ENCODE measurements around the gene ACVR1B. TPM values are rescaled to one million over a fixed set of nuclear protein-coding genes. Genes with fewer than 3 reads are reported as not detected.

Gene ACVR1B
- polyA plus RNA-seq, 4 donors = 11.6 to 75.8 (median 21.4) TPM

- Histone ChIP-seq H3K9me3 (ENCODE audit: control insufficient read depth in 2 of 2, insufficient read depth in 1 of 2, low read depth in 1 of 2, low read length in 1 of 2) (no peaks in the 10 kb centered on the region), H3K27ac (ENCODE audit: low read depth in 1 of 3, low read length in 2 of 3) (peak overlapping the region in 2 of 3 donors; percentile 49 to 88), H3K27me3 (ENCODE audit: control insufficient read depth in 3 of 3, insufficient read depth in 3 of 3, low read length in 3 of 3) (peaks cover 0 to 10% (median 0%) of the 10 kb centered on the region in 3 donors), H3K36me3 (ENCODE audit: control insufficient read depth in 3 of 3, insufficient read depth in 2 of 3, low read depth in 1 of 3, low read length in 3 of 3) (no peaks in the 10 kb centered on the region), H3K4me1 (ENCODE audit: control insufficient read depth in 3 of 3, insufficient read depth in 2 of 3, low read depth in 1 of 3, low read length in 2 of 3) (peaks cover 0 to 25% (median 1%) of the 10 kb centered on the region in 3 donors), H3K4me3 (ENCODE audit: low read depth in 1 of 3, low read length in 3 of 3) (peak overlapping the region in 2 of 3 donors; percentile 41 to 59)
- WGBS, 3 donors = 17 to 26% (median 18%) methylated on average over 20 of the region's 20 CpGs
- DNase-seq (no peak), FAIRE-seq (no peak)
These were observed 72.6 kb downstream of the ACVR1B start for GRCh38 chr12:52023976-52024688.

- no peak for FAIRE-seq
- Histone ChIP-seq H3K9me3 (ENCODE audit: control insufficient read depth in 2 of 2, insufficient read depth in 1 of 2, low read depth in 1 of 2, low read length in 1 of 2) (no peaks in the 10 kb centered on the region), H3K36me3 (ENCODE audit: control insufficient read depth in 3 of 3, insufficient read depth in 2 of 3, low read depth in 1 of 3, low read length in 3 of 3) (no peaks in the 10 kb centered on the region), H3K4me3 (ENCODE audit: low read depth in 1 of 3, low read length in 3 of 3) (peak overlapping the region in 2 of 3 donors; percentile 7 to 41), H3K4me1 (ENCODE audit: control insufficient read depth in 3 of 3, insufficient read depth in 2 of 3, low read depth in 1 of 3, low read length in 2 of 3) (peaks cover 0 to 25% (median 1%) of the 10 kb centered on the region in 3 donors), H3K27ac (ENCODE audit: low read depth in 1 of 3, low read length in 2 of 3) (peak overlapping the region; percentile 88 to 95 (median 91)), H3K27me3 (ENCODE audit: control insufficient read depth in 3 of 3, insufficient read depth in 3 of 3, low read length in 3 of 3) (peaks cover 0 to 14% (median 0%) of the 10 kb centered on the region in 3 donors)
- 10 to 32% (median 28%) methylated on average over 14 to 15 of the region's 15 CpGs for WGBS, 3 donors
- peak; percentile 88 to 92 for DNase-seq
These were observed 73.3 kb downstream of the ACVR1B start for GRCh38 chr12:52024845-52025230.

GRCh38 chr12:52026263-52026662 is 74.8 kb downstream of the ACVR1B start:
- peaks cover 0 to 22% (median 1%) of the 10 kb centered on the region in 3 donors for H3K4me1 ChIP-seq (ENCODE audit: control insufficient read depth in 3 of 3, insufficient read depth in 2 of 3, low read depth in 1 of 3, low read length in 2 of 3)
- H3K36me3 ChIP-seq (ENCODE audit: control insufficient read depth in 3 of 3, insufficient read depth in 2 of 3, low read depth in 1 of 3, low read length in 3 of 3) = no peaks in the 10 kb centered on the region
- no peak overlapping the region for H3K4me3 ChIP-seq (ENCODE audit: low read depth in 1 of 3, low read length in 3 of 3)
- WGBS, 3 donors = 31 to 57% (median 42%) methylated on average over 5 of the region's 5 CpGs
- peaks cover 0 to 14% (median 0%) of the 10 kb centered on the region in 3 donors for H3K27me3 ChIP-seq (ENCODE audit: control insufficient read depth in 3 of 3, insufficient read depth in 3 of 3, low read length in 3 of 3)
- H3K9me3 ChIP-seq (ENCODE audit: control insufficient read depth in 2 of 2, insufficient read depth in 1 of 2, low read depth in 1 of 2, low read length in 1 of 2) = no peaks in the 10 kb centered on the region
- FAIRE-seq (no peak), DNase-seq (no peak)
- H3K27ac ChIP-seq (ENCODE audit: low read depth in 1 of 3, low read length in 2 of 3) = peak overlapping the region in 2 of 3 donors; percentile 88 to 95

- Histone ChIP-seq H3K9me3 (ENCODE audit: control insufficient read depth in 2 of 2, insufficient read depth in 1 of 2, low read depth in 1 of 2, low read length in 1 of 2) (no peaks in the 10 kb centered on the region), H3K27ac (ENCODE audit: low read depth in 1 of 3, low read length in 2 of 3) (no peak overlapping the region), H3K27me3 (ENCODE audit: control insufficient read depth in 3 of 3, insufficient read depth in 3 of 3, low read length in 3 of 3) (peaks cover 0 to 12% (median 0%) of the 10 kb centered on the region in 3 donors), H3K4me3 (ENCODE audit: low read depth in 1 of 3, low read length in 3 of 3) (no peak overlapping the region), H3K4me1 (ENCODE audit: control insufficient read depth in 3 of 3, insufficient read depth in 2 of 3, low read depth in 1 of 3, low read length in 2 of 3) (peaks cover 0 to 22% (median 1%) of the 10 kb centered on the region in 3 donors), H3K36me3 (ENCODE audit: control insufficient read depth in 3 of 3, insufficient read depth in 2 of 3, low read depth in 1 of 3, low read length in 3 of 3) (no peaks in the 10 kb centered on the region)
- WGBS, 3 donors = 82 to 89% (median 86%) methylated on average over 11 to 12 of the region's 12 CpGs
- FAIRE-seq (no peak), DNase-seq (no peak)
These were observed 75.8 kb downstream of the ACVR1B start for GRCh38 chr12:52027085-52027843.

GRCh38 chr12:52029685-52030084 is 78.2 kb downstream of the ACVR1B start:
- DNase-seq = no peak
- Histone ChIP-seq H3K27ac (ENCODE audit: low read depth in 1 of 3, low read length in 2 of 3) (no peak overlapping the region), H3K27me3 (ENCODE audit: control insufficient read depth in 3 of 3, insufficient read depth in 3 of 3, low read length in 3 of 3) (peaks cover 0 to 17% (median 0%) of the 10 kb centered on the region in 3 donors), H3K4me3 (ENCODE audit: low read depth in 1 of 3, low read length in 3 of 3) (no peak overlapping the region), H3K4me1 (ENCODE audit: control insufficient read depth in 3 of 3, insufficient read depth in 2 of 3, low read depth in 1 of 3, low read length in 2 of 3) (peaks cover 3 to 31% (median 5%) of the 10 kb centered on the region in 3 donors), H3K36me3 (ENCODE audit: control insufficient read depth in 3 of 3, insufficient read depth in 2 of 3, low read depth in 1 of 3, low read length in 3 of 3) (no peaks in the 10 kb centered on the region), H3K9me3 (ENCODE audit: control insufficient read depth in 2 of 2, insufficient read depth in 1 of 2, low read depth in 1 of 2, low read length in 1 of 2) (no peaks in the 10 kb centered on the region)
- no peak for FAIRE-seq
- 58 to 80% (median 61%) methylated on average over 4 of the region's 4 CpGs for WGBS, 3 donors

GRCh38 chr12:52032446-52032803 is 80.9 kb downstream of the ACVR1B start:
- peak overlapping the region in 2 of 3 donors; percentile 69 to 83 for H3K27ac ChIP-seq (ENCODE audit: low read depth in 1 of 3, low read length in 2 of 3)
- WGBS, 3 donors = 6 to 7% (median 6%) methylated on average over 5 of the region's 5 CpGs

GRCh38 chr12:52032804-52033445 is 81.4 kb downstream of the ACVR1B start:
- Histone ChIP-seq H3K27me3 (ENCODE audit: control insufficient read depth in 3 of 3, insufficient read depth in 3 of 3, low read length in 3 of 3) (peaks cover 0 to 39% (median 0%) of the 10 kb centered on the region in 3 donors), H3K9me3 (ENCODE audit: control insufficient read depth in 2 of 2, insufficient read depth in 1 of 2, low read depth in 1 of 2, low read length in 1 of 2) (no peaks in the 10 kb centered on the region), H3K27ac (ENCODE audit: low read depth in 1 of 3, low read length in 2 of 3) (peak overlapping the region; percentile 12 to 94 (median 79)), H3K4me3 (ENCODE audit: low read depth in 1 of 3, low read length in 3 of 3) (peak overlapping the region in 2 of 3 donors; percentile 23 to 43), H3K36me3 (ENCODE audit: control insufficient read depth in 3 of 3, insufficient read depth in 2 of 3, low read depth in 1 of 3, low read length in 3 of 3) (no peaks in the 10 kb centered on the region), H3K4me1 (ENCODE audit: control insufficient read depth in 3 of 3, insufficient read depth in 2 of 3, low read depth in 1 of 3, low read length in 2 of 3) (peaks cover 3 to 28% (median 7%) of the 10 kb centered on the region in 3 donors)
- peak; percentile 98 for DNase-seq
- WGBS, 3 donors = 0 to 1% (median 0%) methylated on average over 36 to 48 of the region's 48 CpGs
- no peak for FAIRE-seq

More at GRCh38 chr12:52032446-52032803, 80.9 kb downstream of the ACVR1B start:
- Histone ChIP-seq H3K36me3 (ENCODE audit: control insufficient read depth in 3 of 3, insufficient read depth in 2 of 3, low read depth in 1 of 3, low read length in 3 of 3) (no peaks in the 10 kb centered on the region), H3K4me1 (ENCODE audit: control insufficient read depth in 3 of 3, insufficient read depth in 2 of 3, low read depth in 1 of 3, low read length in 2 of 3) (peaks cover 3 to 24% (median 7%) of the 10 kb centered on the region in 3 donors), H3K4me3 (ENCODE audit: low read depth in 1 of 3, low read length in 3 of 3) (peak overlapping the region in 1 of 3 donors; percentile 5), H3K27me3 (ENCODE audit: control insufficient read depth in 3 of 3, insufficient read depth in 3 of 3, low read length in 3 of 3) (peaks cover 0 to 35% (median 0%) of the 10 kb centered on the region in 3 donors), H3K9me3 (ENCODE audit: control insufficient read depth in 2 of 2, insufficient read depth in 1 of 2, low read depth in 1 of 2, low read length in 1 of 2) (no peaks in the 10 kb centered on the region)
- FAIRE-seq (no peak), DNase-seq (peak in 1 of 2 donors; percentile 69)

All from small intestine (tissue), 7 donors.